Measurements from ENCODE around the gene GALNT17.

The GALNT17 gene

DNA sequence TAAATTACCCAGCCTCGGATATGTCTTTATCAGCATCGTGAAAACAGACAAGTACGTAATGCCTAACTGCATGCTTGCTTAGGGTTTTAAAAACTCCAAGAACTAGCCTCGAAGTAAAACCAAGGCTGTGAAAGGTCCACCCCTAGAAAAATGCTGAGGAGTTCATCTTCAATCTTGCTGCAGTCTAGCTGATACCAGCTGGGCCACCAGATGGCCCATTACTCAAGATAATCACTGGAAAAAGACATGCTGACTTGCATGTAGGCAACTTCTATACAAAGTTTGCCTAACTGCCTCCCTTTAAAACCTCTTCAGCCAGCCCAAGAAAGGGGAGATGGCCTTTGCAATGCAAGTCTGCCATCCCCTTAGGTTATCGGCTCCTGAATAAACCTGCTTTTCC is 614.1 kb downstream of the GALNT17 start:
- no peak for DNase-seq (ENCODE audit: low read depth)

DNA sequence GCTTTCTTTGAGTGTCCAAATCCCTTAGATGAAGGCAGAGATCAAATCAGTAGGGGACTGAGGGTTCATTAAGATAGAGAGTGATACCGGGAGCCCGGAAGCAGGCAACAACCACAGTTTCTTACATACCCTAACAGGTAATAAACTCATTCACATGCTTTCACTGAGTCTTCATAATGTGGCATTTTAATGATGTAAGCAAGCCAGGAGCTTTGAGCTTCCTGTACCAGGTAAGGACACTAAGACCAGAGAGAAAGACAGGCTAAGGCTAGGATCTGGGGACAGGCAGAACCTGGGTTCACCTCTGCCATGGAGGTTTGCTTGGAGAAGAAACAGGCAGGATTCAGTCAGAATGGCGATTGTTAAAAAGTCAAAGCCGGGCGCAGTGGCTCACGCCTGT is 618.3 kb downstream of the GALNT17 start:
- DNase-seq (ENCODE audit: low read depth), result no peak

DNA sequence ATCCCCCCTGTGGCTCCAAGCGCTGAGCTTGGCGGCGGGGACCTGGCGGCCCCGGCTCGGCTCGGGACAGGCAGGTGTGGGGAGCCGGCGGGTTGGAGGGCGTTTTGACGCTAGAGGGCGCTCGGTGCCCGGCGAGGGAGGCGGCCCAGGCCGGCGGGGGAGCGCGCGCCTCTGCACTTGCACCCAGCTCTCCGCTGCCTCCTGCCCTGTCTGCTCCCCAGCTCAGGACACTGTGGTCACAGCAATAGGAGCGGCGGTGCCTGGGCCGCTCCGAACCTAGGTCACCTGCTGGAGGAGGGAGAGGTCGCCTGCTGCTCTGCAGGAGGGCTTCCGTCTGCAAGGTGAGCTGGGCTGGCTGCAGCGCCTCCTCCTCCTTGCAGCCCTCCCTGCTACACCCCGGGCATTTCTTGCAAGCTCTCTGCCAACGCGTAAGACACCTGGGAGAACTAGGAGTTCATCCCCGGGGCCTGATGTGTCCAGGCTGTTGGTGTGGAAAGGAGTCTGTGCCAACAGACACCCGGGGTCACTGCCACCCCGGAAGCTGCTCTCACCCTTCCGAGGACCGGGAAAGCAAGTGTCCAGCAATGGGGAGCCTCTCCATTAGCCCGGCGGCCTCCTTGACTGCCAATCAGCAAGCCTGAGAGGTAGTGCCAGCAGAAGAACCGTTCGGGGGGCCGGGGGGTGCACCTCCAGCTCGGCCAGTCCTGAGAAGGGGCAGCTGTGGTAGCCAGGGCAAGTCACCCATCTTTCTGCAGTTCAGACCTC is 620.4 kb downstream of the GALNT17 start:
- no peak for DNase-seq (ENCODE audit: low read depth)

DNA sequence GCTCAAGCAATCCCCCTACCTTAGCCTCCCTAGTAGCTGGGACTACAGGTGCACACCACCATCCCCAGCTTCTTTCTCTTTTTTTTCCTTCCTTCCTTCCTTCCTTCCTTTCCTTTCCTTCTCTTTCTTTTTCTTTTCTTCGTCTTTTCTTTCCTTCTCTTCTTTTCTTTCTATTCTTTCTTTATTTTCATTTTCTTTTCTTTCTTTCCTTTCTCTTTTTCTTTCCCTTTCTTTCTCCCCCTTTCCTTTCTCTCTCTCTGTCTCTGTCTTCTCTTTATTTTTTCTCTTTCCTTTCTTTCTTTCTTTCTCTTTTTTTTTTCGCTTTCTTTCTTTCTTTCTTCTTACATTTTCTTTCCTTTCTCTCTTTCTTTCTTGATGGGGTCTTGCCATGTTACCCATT is 621.3 kb downstream of the GALNT17 start:
- no peak for DNase-seq (ENCODE audit: low read depth)

DNA sequence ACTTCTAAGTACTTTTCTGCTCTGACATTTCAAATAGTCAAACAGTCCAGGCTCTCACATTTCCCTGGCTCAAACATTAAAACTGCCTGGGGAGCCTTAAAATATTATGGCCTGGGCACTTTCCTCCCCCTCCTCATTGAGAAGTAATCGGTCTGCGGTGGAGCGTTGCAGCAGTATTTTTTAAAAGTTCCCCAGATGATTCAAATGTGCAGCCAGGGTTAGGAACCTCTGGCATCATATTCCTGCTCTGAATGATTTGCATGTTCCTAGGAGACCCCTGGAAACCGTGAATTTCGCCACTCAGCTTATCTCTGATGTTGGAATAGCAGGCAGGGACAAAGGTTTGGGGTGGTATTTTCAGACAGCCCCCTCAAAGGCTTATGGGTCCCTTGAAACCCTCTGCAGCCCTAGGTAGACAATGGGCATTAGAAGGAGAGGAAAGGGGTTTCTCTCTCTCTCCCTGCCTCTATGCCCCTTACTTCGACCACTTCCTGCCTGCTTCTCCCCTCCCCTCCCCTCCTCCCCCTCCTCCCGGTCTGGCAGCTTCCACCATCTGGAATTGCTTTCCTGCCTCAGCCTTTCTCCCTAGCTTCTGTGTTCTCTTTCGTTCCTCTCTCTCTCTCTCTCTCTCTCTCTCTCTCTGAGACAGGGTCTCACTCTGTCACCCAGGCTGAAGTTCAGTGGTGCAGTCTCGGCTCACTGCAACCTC is 622.2 kb downstream of the GALNT17 start:
- no peak for DNase-seq (ENCODE audit: low read depth)

DNA sequence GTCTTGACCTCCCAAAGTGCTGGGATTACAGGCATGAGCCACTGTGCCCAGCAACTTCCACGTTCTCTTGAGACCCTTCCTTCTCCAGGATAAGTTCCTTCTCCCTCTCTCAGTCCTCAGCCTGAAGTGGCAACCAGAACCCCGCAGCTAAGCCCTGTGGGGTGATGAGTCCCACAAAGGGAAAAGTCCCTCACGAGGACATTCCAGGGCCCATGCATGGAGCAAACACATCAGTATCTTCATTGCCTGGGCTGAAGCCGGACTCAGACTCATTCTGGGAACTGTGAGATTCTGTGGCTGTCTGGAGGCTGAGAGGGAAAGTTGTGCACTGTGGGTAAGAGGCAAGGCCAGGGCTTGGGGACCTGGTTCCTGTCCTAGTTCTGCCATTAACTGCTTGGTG is 622.9 kb downstream of the GALNT17 start:
- no peak for DNase-seq (ENCODE audit: low read depth)

DNA sequence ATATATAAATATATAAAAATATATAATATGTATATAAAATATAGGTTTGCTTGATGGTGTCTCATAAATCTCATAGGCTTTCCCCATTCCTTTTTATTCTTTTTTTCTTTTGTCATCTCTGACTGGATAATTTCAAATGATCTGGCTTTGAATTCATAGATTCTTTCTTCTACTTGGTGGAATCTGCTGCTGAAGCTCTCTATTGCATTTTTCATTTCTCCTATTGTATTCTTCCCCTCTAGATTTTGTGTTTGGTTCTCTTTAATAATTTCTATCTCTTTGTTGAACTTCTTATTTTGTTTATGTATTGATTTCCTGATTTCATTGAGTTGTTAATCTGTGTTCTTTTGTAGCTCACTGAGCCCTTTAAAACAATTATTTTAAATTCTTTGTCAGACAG is 629.4 kb downstream of the GALNT17 start:
- DNase-seq (ENCODE audit: low read depth), result no peak

Measured in activated gamma-delta T cell treated with anti-CD3 and anti-CD28 coated beads, Interleukin-2, amount 50 U/mL, for 16 hours (primary cell).